GM12878 (cell line): ENCODE results near the gene GPR119. TPM values are rescaled to one million over a fixed set of nuclear protein-coding genes. Genes with fewer than 3 reads are reported as not detected.

ENCODE experiments used
- ATAC-seq: fragments of 200-7000 bp; cut with Tn5 transposase; 3 replicates; pipeline ENCODE4 v1.9.1; 2020; ENCODE audit warnings: mild to moderate bottlenecking, moderate library complexity
- BruUV-seq: library from RNA; stranded (reverse); fragments of 400-500 nt; replicated peaks from 2 replicates; lab custom pipeline; 2021; lab: Mats Ljungman, UMichigan
- CTCF ChIA-PET: fragments of 300-600 bp; sonication (Branson Sonifier 250); formaldehyde crosslinking; extraction: SDS; loops from one replicate; lab custom pipeline; 2021; ENCODE audit warnings: inconsistent platforms; lab: Yijun Ruan, JAX
- POLR2A ChIA-PET: fragments of 350-600 bp; formaldehyde crosslinking; extraction: SDS; loops from one replicate; lab custom pipeline; 2021; ENCODE audit warnings: inconsistent platforms; lab: Charles Lee
- RAD21 ChIA-PET: fragments of 300-600 bp; sonication (Branson Sonifier 250); formaldehyde crosslinking; loops from one replicate; lab custom pipeline; 2023; ENCODE audit warnings: antibody characterized with exemption; ENCODE audit not compliant: unreplicated experiment; lab: Charles Lee
- SMC1A ChIA-PET: fragments of 300-600 bp; sonication (Branson Sonifier 250); formaldehyde crosslinking; loops from one replicate; lab custom pipeline; 2023; ENCODE audit not compliant: unreplicated experiment, uncharacterized antibody; lab: Charles Lee
- DNase-seq: peaks from one replicate; pipeline ENCODE4 v3.0.0-alpha.2; 2011; ENCODE audit warnings: low read depth, low spot score
- FAIRE-seq: peaks from 3 replicates; lab custom pipeline; 2011; peaks lifted over from hg19 to GRCh38; lab: Jason Lieb, UNC
- H2AFZ ChIP-seq: 2 replicates; pipeline ENCODE4 v1.6.0; 2011; ENCODE audit warnings: low read depth, low read length, control low read depth; ENCODE audit not compliant: control insufficient read depth
- H3K27ac ChIP-seq: 2 replicates; pipeline ENCODE4 v1.5.1; 2011; ENCODE audit warnings: control low read depth; ENCODE audit not compliant: control insufficient read depth, insufficient read depth
- H3K27me3 ChIP-seq, 2 experiments: replicated peaks in 1 of 2; 2 replicates each; pipeline versions ENCODE4 v1.6.0 to v1.6.1; 2011; ENCODE audit warnings: low read length in 1 of 2; ENCODE audit not compliant: control insufficient read depth in 2 of 2, insufficient read depth in 2 of 2
- H3K36me3 ChIP-seq, 2 experiments: 2 replicates each; pipeline ENCODE4 v1.5.1; 2011; ENCODE audit warnings: low read length in 1 of 2; ENCODE audit not compliant: control insufficient read depth in 2 of 2, insufficient read depth in 2 of 2
- H3K4me1 ChIP-seq: 2 replicates; pipeline ENCODE4 v1.6.1; 2011; ENCODE audit warnings: mild to moderate bottlenecking, low read length, moderate library complexity, mixed read lengths; ENCODE audit not compliant: control insufficient read depth, insufficient read depth
- H3K4me2 ChIP-seq: 2 replicates; pipeline ENCODE4 v1.6.0; 2011; ENCODE audit warnings: control low read depth; ENCODE audit not compliant: control insufficient read depth, insufficient read depth
- H3K4me3 ChIP-seq: fragments of 200-600 bp; sonication (generic); 2 replicates; pipeline ENCODE4 v1.5.1; 2016
- H3K79me2 ChIP-seq: 2 replicates; pipeline ENCODE4 v1.6.0; 2011; ENCODE audit warnings: low read length; ENCODE audit not compliant: control insufficient read depth, insufficient read depth
- H3K9ac ChIP-seq: 2 replicates; pipeline ENCODE4 v1.8.0; 2011; ENCODE audit warnings: low read length, control low read depth, mixed read lengths; ENCODE audit not compliant: control insufficient read depth, insufficient read depth
- H3K9me3 ChIP-seq: replicated peaks from 3 replicates; pipeline ENCODE4 v1.5.1; 2011; ENCODE audit warnings: mild to moderate bottlenecking, low read length; ENCODE audit not compliant: control insufficient read depth, insufficient read depth
- H4K20me1 ChIP-seq: 2 replicates; pipeline ENCODE4 v1.6.0; 2011; ENCODE audit not compliant: control insufficient read depth, insufficient read depth
- CUX1 ChIP-seq: IDR thresholded peaks from 2 replicates; pipeline ENCODE4 v1.6.1; 2012; ENCODE audit warnings: improper control_type of control experiment, low read depth, low read length; ENCODE audit not compliant: insufficient replicate concordance
- IKZF1 ChIP-seq: fragments of 450-650 bp; conservative IDR thresholded peaks from 2 replicates; pipeline ENCODE4 v1.6.1; 2017; ENCODE audit warnings: antibody characterized with exemption, mild to moderate bottlenecking
- NFIC ChIP-seq: IDR thresholded peaks from 2 replicates; pipeline ENCODE4 v1.6.1; 2012; ENCODE audit warnings: low read depth, mild to moderate bottlenecking, inconsistent platforms, low read length, moderate library complexity
- PAX8 ChIP-seq: fragments of 450-650 bp; IDR thresholded peaks from 2 replicates; pipeline ENCODE4 v1.6.1; 2017; ENCODE audit warnings: mild to moderate bottlenecking, moderate library complexity
- SMC3 ChIP-seq: IDR thresholded peaks from 2 replicates; pipeline ENCODE4 v1.6.1; 2011; ENCODE audit warnings: low read length, improper control_type of control experiment, borderline replicate concordance
- SPI1 ChIP-seq: IDR thresholded peaks from 2 replicates; pipeline ENCODE4 v1.6.1; 2011; ENCODE audit warnings: low read depth, mild to moderate bottlenecking, low read length, moderate library complexity, borderline replicate concordance; ENCODE audit not compliant: insufficient read depth
- ZZZ3 ChIP-seq: IDR thresholded peaks from 2 replicates; pipeline ENCODE4 v1.6.1; 2011; ENCODE audit warnings: low read depth; ENCODE audit not compliant: control insufficient read depth, insufficient read length
- WGBS: methylation state at CpG from one replicate; pipeline ENCODE4 v1.1.6; 2016; ENCODE audit warnings: low lambda C conversion rate; ENCODE audit not compliant: insufficient replicate concordance, insufficient coverage; ENCODE audit errors: missing lambda C conversion rate; 5-methylcytosine and 5-hydroxymethylcytosine counted together
- in situ Hi-C: fragments of 300-500 bp; cut with MboI; formaldehyde crosslinking; loops from 9 replicates; pipeline ENCODE4 v1.14.3; 2018; ENCODE audit warnings: mixed read lengths
- intact Hi-C: fragments of 100-400 bp; cut with micrococcal nuclease; formaldehyde crosslinking; loops from one replicate; pipeline ENCODE4 v1.14.2; 2022; ENCODE audit not compliant: unreplicated experiment
- polyA plus RNA-seq, 11 experiments: library from polyadenylated mRNA; depleted of rRNA in 4 of 11; unstranded in 6 of 11; stranded (reverse) in 5 of 11; fragments of >200 nt; fragmentation: Nextera tagmentation in 4 of 11; fragmentation: Illumina TruSeq in 1 of 11; extraction: Ambion mirVana in 4 of 11; extraction: Trizol in 1 of 11; gene quantifications; 1 replicate in 1 of 11; 2 replicates in 10 of 11; pipeline versions ENCODE4 v1.2.1 to v1.2.3, GENCODE V29; 2011 to 2016; ENCODE audit warnings: inconsistent platforms in 2 of 11, missing spikeins in 2 of 11, low read depth in 1 of 11
- total RNA-seq, 4 experiments: library from RNA; depleted of rRNA in 3 of 4; stranded (reverse); fragments of >200 nt in 3 of 4; fragmentation: Illumina TruSeq in 1 of 4; extraction: Trizol in 1 of 4; gene quantifications; 2 replicates each; pipeline versions ENCODE4 v1.2.1 to v1.2.3, GENCODE V29; 2013 to 2021

GPR119 gene
- total and polyA plus RNA-seq, 10 of the 15 experiments (the other 5 are each of a cell fraction or from before 2014, with no cell fraction given), result not detected

- 66% methylated on average over 4 of the region's 4 CpGs for WGBS
- RAD21 ChIA-PET, result no interaction called here
- no peak for ATAC-seq
- TF ChIP-seq SPI1, result no peak
- TF ChIP-seq ZZZ3, result no peak
- no peak for TF ChIP-seq PAX8
- TF ChIP-seq SMC3, result no peak
- TF ChIP-seq NFIC, result no peak
- TF ChIP-seq IKZF1, result no peak
- no peak for TF ChIP-seq CUX1
- H3K27me3 ChIP-seq, result no peaks in the 10 kb centered on the region
- SMC1A ChIA-PET, result no interaction called here
- FAIRE-seq, result no peak
- no peak for DNase-seq
- POLR2A ChIA-PET, result no interaction called here
- intact Hi-C loops, result no loop called here
- H3K36me3 ChIP-seq, result no peaks in the 10 kb centered on the region; a peak in 2 of 4 replicates
- H3K79me2 ChIP-seq, result no peaks in the 10 kb centered on the region
- CTCF ChIA-PET, result no interaction called here
- no peaks in the 10 kb centered on the region for H3K9me3 ChIP-seq
- H3K9ac ChIP-seq, result no peak overlapping the region
- no peak overlapping the region for H3K4me2 ChIP-seq
- no peak overlapping the region for H3K4me3 ChIP-seq
- H4K20me1 ChIP-seq, result no peaks in the 10 kb centered on the region
- no TSS peak for BruUV-seq
- H2AFZ ChIP-seq, result no peak overlapping the region
- no peaks in the 10 kb centered on the region for H3K4me1 ChIP-seq
- in situ Hi-C loops, result no loop called here
- H3K27ac ChIP-seq, result no peak overlapping the region
Observed at GRCh38 chrX:130416785-130417184, 31.3 kb upstream of the GPR119 start.
